ENCODE results near the gene CPT1A.

CPT1A gene

GRCh38 chr11:68735125-68735524 is 106.6 kb downstream of the CPT1A start:
- Histone ChIP-seq H3K27ac (ENCODE audit: low read length) (no peak overlapping the region), H3K27me3 (ENCODE audit: control insufficient read depth in 1 of 2, insufficient read depth in 2 of 2, low read length in 2 of 2) (peaks cover 0 to 5% of the 10 kb centered on the region in 2 donors)

DNA sequence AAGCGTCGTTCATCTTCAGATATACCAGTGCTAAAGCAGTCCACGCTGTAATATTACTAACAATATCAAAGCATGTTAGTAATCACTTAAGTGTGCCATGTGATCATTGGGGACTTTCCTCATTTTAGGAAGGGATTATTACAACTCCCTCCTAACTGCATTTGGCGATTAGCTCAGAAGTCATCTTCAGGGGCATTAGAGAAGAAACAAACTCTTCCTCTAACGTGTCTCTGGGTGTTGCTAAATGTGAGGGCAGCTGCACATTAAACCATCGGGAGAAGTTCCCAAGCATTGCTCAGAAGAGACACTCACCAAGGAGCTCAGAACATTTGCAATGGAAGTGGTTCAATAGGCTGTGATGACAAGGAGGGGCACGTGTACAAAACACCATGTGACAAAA is 107.6 kb downstream of the CPT1A start:
- no peaks in the 10 kb centered on the region for H3K36me3 ChIP-seq (ENCODE audit: control insufficient read depth in 2 of 2, insufficient read depth in 2 of 2, low read length in 2 of 2)
- H3K4me1 ChIP-seq (ENCODE audit: control insufficient read depth, insufficient read depth, low read length): no peaks in the 10 kb centered on the region
- no peak overlapping the region for H3K9ac ChIP-seq (ENCODE audit: low read length in 2 of 2)
- no peaks in the 10 kb centered on the region for H3K9me3 ChIP-seq (ENCODE audit: control insufficient read depth in 2 of 2, low read length in 2 of 2)
- no peak overlapping the region for H3K27ac ChIP-seq (ENCODE audit: low read length)
- no peak overlapping the region for H3K4me3 ChIP-seq (ENCODE audit: low read length in 2 of 2)
- H3K27me3 ChIP-seq (ENCODE audit: control insufficient read depth in 1 of 2, insufficient read depth in 2 of 2, low read length in 2 of 2): peaks cover 0 to 5% of the 10 kb centered on the region in 2 donors

More at GRCh38 chr11:68735125-68735524, 106.6 kb downstream of the CPT1A start:
- Histone ChIP-seq H3K9me3 (ENCODE audit: control insufficient read depth in 2 of 2, low read length in 2 of 2) (no peaks in the 10 kb centered on the region), H3K4me1 (ENCODE audit: control insufficient read depth, insufficient read depth, low read length) (no peaks in the 10 kb centered on the region), H3K36me3 (ENCODE audit: control insufficient read depth in 2 of 2, insufficient read depth in 2 of 2, low read length in 2 of 2) (no peaks in the 10 kb centered on the region), H3K4me3 (ENCODE audit: low read length in 2 of 2) (no peak overlapping the region), H3K9ac (ENCODE audit: low read length in 2 of 2) (no peak overlapping the region)

- Histone ChIP-seq H3K4me3 (ENCODE audit: low read length in 2 of 2) (no peak overlapping the region), H3K36me3 (ENCODE audit: control insufficient read depth in 2 of 2, insufficient read depth in 2 of 2, low read length in 2 of 2) (no peaks in the 10 kb centered on the region), H3K9me3 (ENCODE audit: control insufficient read depth in 2 of 2, low read length in 2 of 2) (no peaks in the 10 kb centered on the region), H3K27ac (ENCODE audit: low read length) (no peak overlapping the region), H3K4me1 (ENCODE audit: control insufficient read depth, insufficient read depth, low read length) (no peaks in the 10 kb centered on the region), H3K27me3 (ENCODE audit: control insufficient read depth in 1 of 2, insufficient read depth in 2 of 2, low read length in 2 of 2) (peaks cover 0 to 3% of the 10 kb centered on the region in 2 donors), H3K9ac (ENCODE audit: low read length in 2 of 2) (no peak overlapping the region)
Observed at GRCh38 chr11:68727783-68728182, 113.9 kb downstream of the CPT1A start.

- peaks cover 0 to 6% of the 10 kb centered on the region in 2 donors for H3K9me3 ChIP-seq (ENCODE audit: control insufficient read depth in 2 of 2, low read length in 2 of 2)
- H3K9ac ChIP-seq (ENCODE audit: low read length in 2 of 2): no peak overlapping the region
- H3K36me3 ChIP-seq (ENCODE audit: control insufficient read depth in 2 of 2, insufficient read depth in 2 of 2, low read length in 2 of 2): no peaks in the 10 kb centered on the region
- no peaks in the 10 kb centered on the region for H3K4me1 ChIP-seq (ENCODE audit: control insufficient read depth, insufficient read depth, low read length)
- peaks cover 0 to 2% of the 10 kb centered on the region in 2 donors for H3K27me3 ChIP-seq (ENCODE audit: control insufficient read depth in 1 of 2, insufficient read depth in 2 of 2, low read length in 2 of 2)
- no peak overlapping the region for H3K4me3 ChIP-seq (ENCODE audit: low read length in 2 of 2)
- no peak overlapping the region for H3K27ac ChIP-seq (ENCODE audit: low read length)
Observed at GRCh38 chr11:68724293-68724692, 117.4 kb downstream of the CPT1A start.

DNA sequence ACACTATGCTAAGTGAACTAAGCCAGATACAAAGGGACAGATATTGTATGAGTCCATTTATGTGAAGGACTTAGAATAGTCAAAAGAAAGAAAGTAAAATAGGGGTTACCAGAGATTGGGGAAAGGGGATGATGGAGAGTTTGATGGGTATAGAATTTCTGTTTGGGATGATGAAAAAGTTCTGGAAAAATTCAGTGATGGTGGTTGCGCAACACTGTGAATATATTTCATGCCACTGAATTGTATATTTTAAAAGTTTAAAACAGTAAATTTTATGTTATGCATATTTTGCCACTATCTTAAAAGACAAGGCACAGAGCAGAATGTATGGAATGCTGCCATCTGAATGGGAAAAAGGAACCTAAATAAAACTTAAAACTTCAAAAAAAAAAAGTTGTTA is 119.6 kb downstream of the CPT1A start:
- H3K27ac ChIP-seq (ENCODE audit: low read length): no peak overlapping the region
- peaks cover 0 to 6% of the 10 kb centered on the region in 2 donors for H3K9me3 ChIP-seq (ENCODE audit: control insufficient read depth in 2 of 2, low read length in 2 of 2)
- H3K4me3 ChIP-seq (ENCODE audit: low read length in 2 of 2): no peak overlapping the region
- no peak overlapping the region for H3K9ac ChIP-seq (ENCODE audit: low read length in 2 of 2)
- peaks cover 0 to 5% of the 10 kb centered on the region in 2 donors for H3K27me3 ChIP-seq (ENCODE audit: control insufficient read depth in 1 of 2, insufficient read depth in 2 of 2, low read length in 2 of 2)
- H3K4me1 ChIP-seq (ENCODE audit: control insufficient read depth, insufficient read depth, low read length): no peaks in the 10 kb centered on the region
- H3K36me3 ChIP-seq (ENCODE audit: control insufficient read depth in 2 of 2, insufficient read depth in 2 of 2, low read length in 2 of 2): no peaks in the 10 kb centered on the region

DNA sequence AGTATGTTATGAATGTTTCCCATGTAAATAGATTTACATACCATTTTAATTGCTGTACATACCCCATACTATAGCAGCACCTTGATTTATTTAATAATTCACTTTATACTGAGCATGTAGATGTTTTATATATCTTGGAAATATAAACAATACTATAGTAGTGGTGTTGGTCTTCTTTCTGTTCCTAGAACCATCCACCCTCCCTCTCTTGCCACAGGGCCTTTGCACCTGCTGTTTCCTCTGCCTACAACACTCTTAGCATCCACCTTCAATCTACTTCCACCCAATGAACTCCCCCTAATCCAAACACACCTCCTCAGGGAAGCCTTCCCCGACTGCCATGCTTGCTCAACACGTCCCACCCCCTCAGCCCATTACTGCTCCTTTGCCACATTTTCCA is 120.6 kb downstream of the CPT1A start:
- H3K27me3 ChIP-seq (ENCODE audit: control insufficient read depth in 1 of 2, insufficient read depth in 2 of 2, low read length in 2 of 2): peaks cover 0 to 7% of the 10 kb centered on the region in 2 donors
- H3K4me3 ChIP-seq (ENCODE audit: low read length in 2 of 2): no peak overlapping the region
- no peak overlapping the region for H3K27ac ChIP-seq (ENCODE audit: low read length)
- no peak overlapping the region for H3K9ac ChIP-seq (ENCODE audit: low read length in 2 of 2)
- no peaks in the 10 kb centered on the region for H3K36me3 ChIP-seq (ENCODE audit: control insufficient read depth in 2 of 2, insufficient read depth in 2 of 2, low read length in 2 of 2)
- H3K4me1 ChIP-seq (ENCODE audit: control insufficient read depth, insufficient read depth, low read length): no peaks in the 10 kb centered on the region
- H3K9me3 ChIP-seq (ENCODE audit: control insufficient read depth in 2 of 2, low read length in 2 of 2): peaks cover 0 to 6% of the 10 kb centered on the region in 2 donors

DNA sequence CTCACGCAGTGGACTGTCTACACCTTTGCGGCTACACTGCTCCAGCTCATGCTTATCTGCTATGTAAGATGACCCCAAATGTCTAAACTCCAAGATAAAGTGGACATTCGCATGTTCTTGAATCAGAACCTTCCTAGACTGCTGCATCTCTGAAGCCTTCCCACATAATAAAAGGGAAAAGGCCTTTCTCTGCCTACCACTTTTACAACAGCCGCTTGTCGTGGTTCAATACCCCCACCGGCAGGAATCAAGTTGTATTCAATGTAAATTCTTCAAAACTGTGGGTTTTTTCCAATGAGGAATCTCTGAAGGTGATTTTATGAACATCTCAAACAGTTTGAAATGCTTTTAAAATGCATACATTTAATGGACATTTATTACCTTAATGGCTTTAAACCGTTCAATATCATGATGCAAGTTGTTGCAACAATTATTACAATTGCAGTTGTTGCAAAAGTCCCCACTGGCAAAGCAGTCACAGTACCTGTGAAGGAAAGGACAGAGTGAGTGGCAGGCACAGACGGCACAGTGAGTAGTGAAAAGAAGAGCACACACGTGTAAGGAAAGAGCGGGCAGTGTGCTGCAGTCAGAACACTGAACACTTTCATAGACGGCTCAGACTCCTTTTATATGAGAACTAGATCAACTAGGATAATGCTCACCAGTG is 126.1 kb downstream of the CPT1A start:
- Histone ChIP-seq H3K4me3 (ENCODE audit: low read length in 2 of 2) (no peak overlapping the region), H3K9me3 (ENCODE audit: control insufficient read depth in 2 of 2, low read length in 2 of 2) (peaks cover 0 to 6% of the 10 kb centered on the region in 2 donors), H3K27me3 (ENCODE audit: control insufficient read depth in 1 of 2, insufficient read depth in 2 of 2, low read length in 2 of 2) (peaks cover 0 to 15% of the 10 kb centered on the region in 2 donors), H3K4me1 (ENCODE audit: control insufficient read depth, insufficient read depth, low read length) (peaks cover 2% of the 10 kb centered on the region), H3K36me3 (ENCODE audit: control insufficient read depth in 2 of 2, insufficient read depth in 2 of 2, low read length in 2 of 2) (no peaks in the 10 kb centered on the region), H3K27ac (ENCODE audit: low read length) (no peak overlapping the region), H3K9ac (ENCODE audit: low read length in 2 of 2) (no peak overlapping the region)

DNA sequence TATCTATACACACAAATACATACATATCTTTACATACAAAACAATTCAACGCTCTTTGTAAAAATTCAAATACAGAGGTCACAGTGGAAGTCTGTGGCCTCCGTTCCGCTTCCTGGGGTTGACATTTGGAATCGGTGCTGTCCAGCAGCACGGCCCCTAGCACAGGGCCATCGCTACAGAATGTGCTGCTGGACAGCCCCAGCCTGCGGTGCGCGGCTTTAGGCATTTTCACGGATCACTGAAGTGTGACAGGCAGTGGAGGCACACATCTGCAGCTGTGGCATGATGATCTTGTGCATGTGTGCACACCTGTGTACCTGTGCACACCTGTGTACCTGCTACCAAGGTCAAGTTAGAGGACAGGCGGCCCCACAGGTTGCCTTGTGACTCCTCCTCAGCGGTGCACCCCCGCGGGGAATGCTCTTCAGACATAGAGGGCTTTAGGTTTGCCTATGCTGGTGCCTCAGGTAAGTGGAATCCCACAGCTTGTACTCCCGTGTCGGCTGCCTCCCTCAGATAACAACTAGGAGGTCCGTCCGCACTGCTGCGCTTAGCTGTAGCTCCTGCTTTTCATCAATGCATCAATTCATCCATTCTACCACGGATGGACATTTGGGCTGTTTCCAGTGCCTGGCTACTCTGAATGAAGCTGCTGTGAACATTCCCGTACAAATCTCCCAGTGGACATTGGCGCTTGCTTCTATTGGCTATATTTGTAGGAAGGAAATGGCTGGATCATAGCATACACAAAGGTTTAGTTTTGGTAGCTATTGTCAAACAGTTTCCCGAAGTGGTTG is 127.5 kb downstream of the CPT1A start:
- no peak overlapping the region for H3K27ac ChIP-seq (ENCODE audit: low read length)
- H3K9me3 ChIP-seq (ENCODE audit: control insufficient read depth in 2 of 2, low read length in 2 of 2): no peaks in the 10 kb centered on the region
- H3K36me3 ChIP-seq (ENCODE audit: control insufficient read depth in 2 of 2, insufficient read depth in 2 of 2, low read length in 2 of 2): no peaks in the 10 kb centered on the region
- H3K4me1 ChIP-seq (ENCODE audit: control insufficient read depth, insufficient read depth, low read length): peaks cover 2% of the 10 kb centered on the region
- peaks cover 0 to 15% of the 10 kb centered on the region in 2 donors for H3K27me3 ChIP-seq (ENCODE audit: control insufficient read depth in 1 of 2, insufficient read depth in 2 of 2, low read length in 2 of 2)
- H3K9ac ChIP-seq (ENCODE audit: low read length in 2 of 2): no peak overlapping the region
- H3K4me3 ChIP-seq (ENCODE audit: low read length in 2 of 2): no peak overlapping the region

DNA sequence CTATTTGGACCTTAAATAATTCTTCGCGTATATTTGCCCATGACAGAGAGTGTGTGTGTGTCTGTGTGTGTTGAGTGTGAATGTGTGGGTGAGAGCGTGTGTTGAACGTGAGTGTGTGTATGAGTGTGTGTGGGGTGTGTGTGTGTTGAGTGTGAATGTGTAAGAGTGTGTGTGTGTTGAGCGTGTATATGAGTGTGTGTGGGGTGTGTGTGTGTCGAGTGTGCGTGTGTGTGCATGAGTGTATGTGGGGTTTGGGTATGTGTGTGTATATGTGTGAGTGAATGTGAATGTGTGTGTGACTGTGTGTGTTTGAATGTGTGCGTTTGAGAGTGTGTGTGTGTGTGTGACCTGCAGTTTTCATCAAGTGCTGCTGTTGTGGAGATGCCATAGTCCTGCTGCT is 130.6 kb downstream of the CPT1A start:
- Histone ChIP-seq H3K4me3 (ENCODE audit: low read length in 2 of 2) (no peak overlapping the region), H3K9me3 (ENCODE audit: control insufficient read depth in 2 of 2, low read length in 2 of 2) (no peaks in the 10 kb centered on the region), H3K27ac (ENCODE audit: low read length) (no peak overlapping the region), H3K9ac (ENCODE audit: low read length in 2 of 2) (no peak overlapping the region), H3K27me3 (ENCODE audit: control insufficient read depth in 1 of 2, insufficient read depth in 2 of 2, low read length in 2 of 2) (peaks cover 0 to 13% of the 10 kb centered on the region in 2 donors), H3K36me3 (ENCODE audit: control insufficient read depth in 2 of 2, insufficient read depth in 2 of 2, low read length in 2 of 2) (no peaks in the 10 kb centered on the region), H3K4me1 (ENCODE audit: control insufficient read depth, insufficient read depth, low read length) (peaks cover 2% of the 10 kb centered on the region)

GRCh38 chr11:68710409-68710808 is 131.3 kb downstream of the CPT1A start:
- Histone ChIP-seq H3K36me3 (ENCODE audit: control insufficient read depth in 2 of 2, insufficient read depth in 2 of 2, low read length in 2 of 2) (no peaks in the 10 kb centered on the region), H3K27me3 (ENCODE audit: control insufficient read depth in 1 of 2, insufficient read depth in 2 of 2, low read length in 2 of 2) (peaks cover 2 to 13% of the 10 kb centered on the region in 2 donors), H3K9ac (ENCODE audit: low read length in 2 of 2) (no peak overlapping the region), H3K4me1 (ENCODE audit: control insufficient read depth, insufficient read depth, low read length) (peaks cover 2% of the 10 kb centered on the region), H3K9me3 (ENCODE audit: control insufficient read depth in 2 of 2, low read length in 2 of 2) (no peaks in the 10 kb centered on the region), H3K27ac (ENCODE audit: low read length) (no peak overlapping the region), H3K4me3 (ENCODE audit: low read length in 2 of 2) (no peak overlapping the region)

- Histone ChIP-seq H3K9ac (ENCODE audit: low read length in 2 of 2) (no peak overlapping the region), H3K27me3 (ENCODE audit: control insufficient read depth in 1 of 2, insufficient read depth in 2 of 2, low read length in 2 of 2) (peaks cover 7% of the 10 kb centered on the region in 2 donors), H3K36me3 (ENCODE audit: control insufficient read depth in 2 of 2, insufficient read depth in 2 of 2, low read length in 2 of 2) (no peaks in the 10 kb centered on the region), H3K4me3 (ENCODE audit: low read length in 2 of 2) (no peak overlapping the region), H3K27ac (ENCODE audit: low read length) (no peak overlapping the region), H3K9me3 (ENCODE audit: control insufficient read depth in 2 of 2, low read length in 2 of 2) (no peaks in the 10 kb centered on the region), H3K4me1 (ENCODE audit: control insufficient read depth, insufficient read depth, low read length) (no peaks in the 10 kb centered on the region)
Observed at GRCh38 chr11:68709062-68709461, 132.7 kb downstream of the CPT1A start.
